Measurements from ENCODE around the gene ZBTB20.

- TF ChIP-seq CTCF (conservative IDR thresholded peaks at IDR 0.05) (no peak), EZH2 (IDR thresholded peaks at IDR 0.05; ENCODE audit: low read depth) (no peak)
Observed at GRCh38 chr3:115071166-115071565, 75.9 kb downstream of the ZBTB20 start.

Data from PC-9 (cell line).